T-helper 2 cell treated with Interferon-gamma antibody and Interleukin-4, amounts not matched to agents 100 ng/mL and 5 ng/mL, for 36 hours (primary cell): ENCODE data around the gene DENND1A. TPM values are rescaled to one million over a fixed set of nuclear protein-coding genes. Genes with fewer than 3 reads are reported as not detected.

Experiments
- intact Hi-C: fragments of 100-400 bp; cut with micrococcal nuclease; formaldehyde crosslinking; loops from one replicate; pipeline ENCODE4 v1.15.1; 2023
- total RNA-seq: library from RNA; stranded (reverse); gene quantifications from 2 replicates; pipeline ENCODE4 v1.2.3, GENCODE V29; 2022

Gene DENND1A
- total RNA-seq, 1 donor from 2014 or later: 13.1 TPM

DNA sequence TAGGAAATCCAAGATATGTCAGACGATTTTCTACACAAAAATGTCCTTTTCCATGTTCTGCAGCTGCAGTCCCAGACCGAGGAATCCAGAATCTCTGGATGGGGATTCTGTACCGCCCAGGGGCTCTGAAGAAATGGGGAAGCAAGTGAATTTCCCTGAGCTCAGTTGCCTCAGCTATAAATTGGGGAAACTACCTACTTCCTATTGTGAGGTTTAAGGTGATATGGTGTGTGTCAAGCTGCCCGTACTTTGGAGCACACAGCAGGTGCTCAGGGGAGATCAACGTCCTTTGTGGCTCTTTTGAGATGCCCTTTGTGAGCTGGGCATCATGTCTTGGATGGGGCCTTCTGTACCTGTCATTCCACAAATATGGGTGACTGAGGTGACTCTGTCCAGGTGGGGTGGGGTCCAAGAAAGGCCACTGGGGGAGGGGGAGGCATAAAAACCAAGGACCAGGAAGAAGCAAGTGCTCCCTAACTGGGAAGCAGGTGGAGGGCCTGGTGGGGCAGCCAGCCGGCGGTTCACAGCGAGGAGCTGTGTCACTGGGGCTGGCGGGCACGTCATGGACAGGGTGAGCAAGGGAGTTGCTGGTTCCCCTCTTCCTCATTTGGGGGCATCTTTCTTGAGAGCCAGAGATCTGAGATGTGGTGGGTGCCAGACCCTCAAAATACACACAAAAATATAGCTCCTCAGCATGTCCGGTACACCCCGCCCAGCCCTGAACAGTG lies 457.9 kb downstream of the DENND1A start:
- intact Hi-C loops: no loop called here

DNA sequence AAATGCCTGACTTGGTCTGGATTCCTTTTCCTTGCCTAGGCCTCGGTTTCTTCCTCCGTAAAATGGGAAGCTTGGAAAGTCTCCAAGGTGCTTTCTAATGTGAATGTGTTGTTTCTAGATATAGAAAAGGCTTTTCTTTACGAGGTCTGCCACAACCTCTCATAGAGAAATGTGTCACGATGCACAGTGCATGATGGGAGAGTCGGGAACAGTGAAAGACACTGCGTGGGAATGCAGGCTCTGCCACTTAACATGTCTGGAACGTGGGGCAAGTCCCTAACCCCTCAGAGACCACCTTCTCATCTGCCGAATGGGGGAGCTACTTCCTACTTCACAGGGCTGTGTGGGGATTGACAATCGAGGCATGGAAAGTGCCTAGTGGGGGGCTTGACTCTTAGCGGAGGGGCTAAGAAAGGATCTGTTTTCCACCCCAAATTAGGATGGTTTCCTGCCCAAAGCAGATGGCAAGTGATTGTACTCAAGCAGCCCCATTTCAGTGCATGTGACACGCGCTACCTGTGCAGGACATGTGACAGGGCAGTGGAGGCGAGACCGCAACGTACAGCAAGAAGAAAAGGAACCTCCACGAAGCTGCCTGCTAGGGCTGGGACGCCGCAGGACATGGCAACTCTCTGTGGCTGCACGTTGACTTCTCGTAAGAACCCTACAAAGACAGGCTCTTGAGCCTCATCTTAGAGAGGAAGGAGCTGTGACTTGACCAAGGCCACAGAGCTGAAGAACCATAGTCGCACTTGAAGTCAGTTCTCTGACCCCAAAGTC lies 458.7 kb downstream of the DENND1A start:
- intact Hi-C loops: no loop called here

DNA sequence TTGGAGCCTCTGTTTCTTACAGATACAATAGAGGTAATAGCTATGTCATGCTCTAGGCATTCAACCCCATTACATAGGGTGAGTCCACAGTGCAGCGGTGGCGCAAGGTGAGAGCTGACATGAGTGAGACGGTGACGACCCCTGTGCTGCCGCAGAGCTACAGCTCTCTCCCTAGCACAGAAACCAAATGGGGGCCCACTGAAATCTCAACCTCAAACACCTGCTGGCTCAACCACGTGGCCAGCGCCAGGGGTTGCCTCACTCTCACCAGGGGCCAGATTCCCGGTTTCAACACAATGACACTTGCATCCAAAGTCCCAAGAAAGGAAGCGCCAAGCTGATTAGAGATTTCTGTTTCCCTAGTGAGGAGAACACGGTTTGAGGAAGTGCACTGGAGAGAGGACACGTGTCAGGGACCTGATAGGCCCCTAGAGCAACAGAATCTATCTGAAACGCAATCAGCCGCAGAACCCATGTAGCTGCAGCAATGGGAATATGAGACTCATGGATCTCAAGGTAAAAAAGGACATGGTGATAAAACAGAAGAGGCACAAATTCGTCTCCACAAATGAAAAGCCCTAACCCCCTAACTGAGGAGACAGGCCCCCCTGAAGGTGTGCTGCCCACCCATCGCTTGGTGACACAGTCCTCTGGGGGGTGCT lies 459.7 kb downstream of the DENND1A start:
- intact Hi-C loops: no loop called here

DNA sequence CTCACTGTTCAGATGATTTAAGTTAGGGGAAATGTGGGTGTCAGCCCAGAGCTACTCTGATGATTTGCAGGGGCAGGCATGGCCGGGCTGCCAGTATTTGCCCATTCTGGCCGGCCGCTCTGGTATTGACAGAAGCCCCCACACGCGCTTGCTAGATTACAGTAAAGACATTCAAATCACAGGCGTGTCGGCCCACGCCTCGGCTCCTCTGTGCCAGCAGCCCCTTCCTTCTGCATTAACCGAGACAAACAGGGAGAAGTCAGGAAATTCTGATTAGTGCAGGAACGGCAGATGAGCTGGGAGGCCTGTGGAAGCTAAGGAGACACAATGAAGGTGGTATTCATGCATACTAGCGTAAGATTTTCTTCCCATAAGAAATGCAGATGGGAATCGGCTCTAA lies 460.6 kb downstream of the DENND1A start:
- intact Hi-C loops: no loop called here

DNA sequence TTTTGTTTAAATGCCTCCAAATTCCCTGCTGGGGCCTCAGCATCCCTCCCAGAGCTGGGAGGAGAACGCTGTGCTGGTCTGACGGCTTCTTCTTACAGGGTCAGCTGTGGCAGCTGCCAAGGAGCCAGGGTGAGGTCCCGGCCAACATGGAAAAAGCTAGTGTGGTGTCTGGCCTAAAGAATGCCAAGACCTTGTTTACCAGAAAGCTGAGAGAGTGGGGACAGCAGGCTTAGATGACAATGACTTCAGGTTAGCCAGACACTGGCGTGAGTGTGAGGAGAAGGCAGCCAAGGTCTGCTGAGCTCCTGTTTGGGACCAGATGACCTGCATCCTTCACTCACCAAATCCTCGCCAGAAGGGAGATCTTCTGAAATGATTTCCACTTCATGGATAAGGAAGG lies 461.4 kb downstream of the DENND1A start:
- intact Hi-C loops: no loop called here

DNA sequence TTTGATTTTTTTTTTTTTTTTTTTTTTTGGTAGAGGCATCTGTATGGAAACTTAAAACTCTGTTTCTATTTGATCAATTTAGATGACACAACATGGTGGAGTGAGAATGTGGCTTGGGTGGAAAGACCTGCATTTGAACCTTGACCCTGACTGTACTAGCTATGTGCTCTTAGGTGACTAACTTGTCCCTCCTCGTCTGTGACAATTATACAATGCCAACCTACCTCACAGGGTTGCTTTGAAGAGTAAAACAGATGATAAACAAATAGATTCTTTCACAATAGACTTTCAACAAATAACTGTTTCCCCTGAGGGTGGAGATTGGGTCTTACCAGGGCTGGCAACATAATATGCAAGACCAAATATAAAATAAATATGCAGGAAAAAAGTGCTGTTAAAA lies 464.6 kb downstream of the DENND1A start:
- intact Hi-C loops: no loop called here

DNA sequence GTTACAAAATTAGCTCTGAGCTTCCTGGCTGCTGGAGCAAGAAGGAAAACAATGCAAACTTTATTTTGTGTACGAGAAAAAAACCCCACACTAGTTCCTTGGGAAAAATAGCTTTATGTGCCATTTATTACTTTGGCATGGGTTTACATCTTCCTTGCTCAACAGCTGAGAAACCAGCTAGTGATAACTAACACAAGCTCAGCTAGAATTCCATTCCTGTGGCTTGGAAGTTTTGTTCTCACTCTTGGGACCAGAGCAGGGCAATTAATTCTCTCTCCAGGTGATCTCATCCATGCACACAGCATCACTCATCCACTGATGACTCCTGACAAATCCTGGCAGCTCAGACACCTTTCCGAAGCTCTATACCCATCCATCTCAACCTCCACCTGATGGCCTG lies 469.8 kb downstream of the DENND1A start:
- intact Hi-C loops: no loop called here

DNA sequence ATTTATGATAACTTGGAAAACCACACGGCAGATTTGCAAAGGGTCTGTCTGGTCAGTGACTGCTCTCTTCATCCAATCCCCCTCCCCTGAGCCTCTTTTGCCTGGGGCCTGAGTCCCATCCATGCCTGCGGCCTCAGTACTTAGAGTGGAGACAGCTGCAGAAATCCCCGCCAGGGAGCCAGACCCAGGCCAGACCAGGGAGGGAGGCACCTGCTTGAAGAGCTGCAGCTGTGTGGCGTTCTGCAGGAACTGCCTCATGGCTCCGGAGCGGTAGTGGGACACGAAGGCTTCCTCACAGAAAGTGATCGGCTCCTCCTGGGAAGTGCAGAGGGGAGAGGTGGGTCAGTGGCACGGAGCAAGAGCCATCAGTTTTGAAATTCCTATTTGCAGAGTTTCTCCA lies 472.3 kb downstream of the DENND1A start:
- intact Hi-C loops: no loop called here

DNA sequence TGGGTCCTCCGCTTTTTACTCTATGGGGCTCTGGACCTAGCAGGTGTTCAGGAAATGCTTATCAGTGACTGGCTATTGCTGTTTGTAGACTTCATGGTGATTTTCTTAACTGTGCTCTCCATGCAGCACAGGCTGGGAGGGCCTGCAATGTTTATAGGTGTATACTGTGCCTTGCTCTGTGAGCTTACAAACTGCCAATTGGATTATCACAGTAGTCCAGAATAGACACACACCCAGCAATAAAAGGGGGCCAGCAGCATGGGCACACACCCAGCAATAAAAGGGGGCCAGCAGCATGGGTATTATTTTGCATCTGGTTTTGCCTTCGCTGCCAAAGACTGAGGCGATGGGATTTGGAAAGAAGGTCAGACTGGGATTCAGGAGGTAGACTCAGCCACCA lies 473.9 kb downstream of the DENND1A start:
- intact Hi-C loops: no loop called here

DNA sequence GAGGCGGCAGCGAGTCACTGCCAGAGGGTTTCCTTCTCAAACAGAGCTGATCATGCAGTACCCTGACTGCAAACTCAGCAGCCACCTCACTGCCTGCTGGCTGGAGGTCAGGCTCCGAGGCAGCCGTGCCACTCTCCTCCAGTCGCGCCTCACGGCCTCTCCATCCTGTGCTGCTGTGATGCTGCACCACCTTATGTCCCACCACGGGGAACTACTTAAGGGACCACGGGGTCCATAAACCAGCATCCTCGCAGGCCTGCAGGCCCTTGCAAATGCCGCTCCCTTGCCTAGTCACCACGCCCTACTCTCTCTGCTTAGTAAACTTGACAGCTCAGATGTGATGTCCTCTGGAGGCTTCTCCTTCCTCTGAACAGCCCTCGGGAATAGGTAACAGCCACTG lies 474.7 kb downstream of the DENND1A start:
- intact Hi-C loops: no loop called here

DNA sequence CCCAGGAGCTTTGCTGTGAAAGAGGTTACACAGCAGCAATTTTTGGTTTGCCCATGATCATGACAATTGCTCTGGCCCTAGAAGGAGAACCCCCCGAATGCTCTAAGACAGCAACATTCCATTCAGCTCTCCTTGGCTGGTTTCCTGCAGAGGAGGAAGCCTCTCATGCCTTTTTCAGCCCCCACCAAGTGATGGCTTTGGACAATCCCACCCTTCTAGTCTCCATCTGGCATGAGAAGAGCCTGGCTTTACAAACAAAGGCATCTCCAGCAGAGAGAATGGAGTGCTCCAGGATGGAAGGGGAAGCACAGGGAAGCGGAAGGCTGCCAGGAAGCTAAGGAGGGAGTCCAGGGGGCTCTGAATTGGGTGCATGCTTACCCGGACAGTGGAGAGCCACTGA lies 475.6 kb downstream of the DENND1A start:
- intact Hi-C loops: no loop called here

DNA sequence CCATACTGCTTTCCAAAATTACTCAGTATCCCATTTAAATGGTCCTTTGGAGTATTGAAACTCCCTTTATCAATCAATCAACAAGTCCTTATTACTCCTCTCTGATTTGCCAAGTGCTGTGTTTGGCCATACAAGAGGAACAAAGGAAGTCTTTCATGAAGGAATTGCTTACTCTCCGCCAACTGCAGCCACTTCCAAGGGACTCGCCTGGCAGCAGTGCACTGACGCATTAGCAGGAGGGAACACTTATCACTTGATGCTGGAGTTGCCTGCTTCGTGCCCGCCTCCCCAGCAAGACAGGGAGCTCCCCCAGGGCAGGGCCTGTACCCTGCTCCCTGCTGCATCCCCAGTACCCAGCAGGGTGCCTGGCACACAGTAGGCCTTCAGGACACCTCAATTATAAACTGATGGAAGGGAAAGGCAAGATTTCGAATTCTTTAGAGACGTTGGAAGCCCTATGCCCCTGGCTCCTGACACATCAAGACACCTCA lies 476.1 kb downstream of the DENND1A start:
- intact Hi-C loops: no loop called here

DNA sequence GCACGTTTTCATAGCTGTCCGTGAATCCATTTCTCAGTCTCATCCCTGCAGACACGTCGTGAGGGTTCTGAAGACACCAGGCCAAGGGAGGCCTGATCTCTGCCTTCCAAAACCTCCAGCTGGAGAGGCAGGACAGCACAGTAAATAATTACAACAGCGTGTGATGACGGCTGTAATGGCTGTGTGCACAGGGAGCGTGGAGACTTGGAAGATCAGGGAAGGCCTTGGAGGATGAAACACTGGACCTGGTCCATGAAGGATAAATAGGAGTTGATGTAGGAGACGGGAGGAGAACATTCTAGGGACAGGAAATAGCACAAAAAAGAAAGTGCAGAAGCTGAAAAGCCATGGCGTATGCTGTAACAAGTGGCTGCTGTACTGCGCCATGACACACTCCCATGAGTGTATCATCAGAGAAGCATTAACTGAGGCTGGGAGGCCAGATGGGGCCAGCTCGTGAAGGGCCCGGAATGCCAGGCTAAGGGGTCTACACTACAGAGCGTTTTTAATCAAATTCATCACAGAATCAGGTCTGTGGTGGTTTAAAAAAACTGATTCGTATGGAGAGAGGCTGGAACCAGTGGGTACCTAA lies 476.8 kb downstream of the DENND1A start:
- intact Hi-C loops: no loop called here

DNA sequence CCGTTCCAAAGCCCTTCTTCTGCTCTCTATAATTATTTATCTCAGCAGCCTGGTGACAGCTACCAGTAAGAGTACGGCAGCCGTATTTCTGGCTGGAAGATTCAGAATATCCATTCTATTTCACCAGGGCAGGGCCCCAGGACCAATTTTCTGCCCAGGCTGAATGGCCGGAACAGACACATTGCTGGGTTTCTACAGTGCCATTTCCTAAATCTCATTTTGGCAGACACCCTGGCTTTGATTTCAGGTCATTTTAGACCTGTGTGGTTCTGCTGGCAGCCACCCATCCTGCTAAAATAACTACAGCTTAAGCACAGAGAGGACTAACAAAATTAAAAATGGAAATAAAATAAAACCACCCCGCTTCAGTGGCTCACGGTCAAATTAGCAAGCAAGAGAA lies 478.9 kb downstream of the DENND1A start:
- intact Hi-C loops: no loop called here

DNA sequence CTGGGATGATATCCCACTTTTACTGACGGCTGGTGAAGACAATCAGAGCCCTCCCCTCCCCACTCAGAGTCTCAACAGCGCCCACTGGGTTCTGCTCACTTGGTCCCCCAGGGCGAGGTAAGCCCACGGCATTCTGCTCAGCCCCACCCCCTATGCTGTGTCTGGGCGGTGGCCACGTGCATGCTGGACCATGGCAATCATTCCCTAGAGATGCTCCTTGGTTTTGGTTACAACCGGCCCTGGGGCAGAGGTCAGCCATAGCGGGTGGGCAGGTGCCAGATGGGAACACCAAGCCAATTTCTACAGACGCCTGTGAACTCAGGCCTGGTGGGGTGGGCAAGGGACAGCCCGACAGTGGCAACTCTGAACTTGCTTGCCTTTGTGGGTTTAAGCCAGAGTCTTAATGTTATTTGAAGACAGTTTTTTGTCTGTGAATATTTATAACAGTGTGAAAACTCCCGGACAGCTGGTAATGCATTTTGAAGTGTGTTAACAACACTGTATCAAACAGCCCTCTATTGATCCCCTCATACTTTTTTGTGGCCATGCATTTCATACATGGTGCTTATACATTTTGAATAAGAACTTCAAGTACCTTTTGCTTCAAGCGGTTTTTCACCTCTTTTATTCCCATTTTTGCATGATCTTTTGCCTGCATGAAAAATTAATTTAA lies 479.7 kb downstream of the DENND1A start:
- intact Hi-C loops: no loop called here

DNA sequence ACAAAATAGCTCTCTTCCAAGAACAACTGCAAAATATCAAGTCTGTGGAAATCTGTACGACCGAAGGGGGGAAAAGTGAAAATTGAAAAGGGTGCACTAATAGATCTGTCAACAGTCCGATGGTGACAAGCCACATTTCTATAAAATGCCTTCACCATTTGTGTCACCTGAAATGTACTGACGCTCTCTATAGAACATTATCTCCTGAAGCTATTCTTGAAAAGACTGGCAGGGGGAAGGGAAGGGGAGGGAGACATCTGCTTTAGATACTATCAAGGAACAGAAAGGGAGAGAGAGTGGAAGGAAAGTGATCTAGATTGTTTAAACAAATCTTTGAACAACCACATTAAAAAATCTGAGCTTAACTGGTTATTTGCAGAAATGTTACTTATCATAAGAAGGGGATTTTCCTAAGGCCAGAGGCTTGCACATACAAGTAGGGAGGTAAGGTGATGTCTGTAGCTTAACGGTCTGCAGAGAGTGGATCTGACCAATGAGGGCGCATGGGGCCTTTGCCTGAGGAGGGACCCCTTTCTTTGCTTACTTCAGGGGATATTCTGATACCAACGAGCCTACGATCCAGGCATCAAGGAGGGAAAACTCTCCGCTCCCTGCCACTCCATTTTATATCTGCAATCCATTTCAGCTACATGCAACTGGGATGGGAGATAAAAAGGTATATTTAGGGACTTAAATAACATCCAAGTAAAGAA lies 481.8 kb downstream of the DENND1A start:
- intact Hi-C loops: no loop called here

DNA sequence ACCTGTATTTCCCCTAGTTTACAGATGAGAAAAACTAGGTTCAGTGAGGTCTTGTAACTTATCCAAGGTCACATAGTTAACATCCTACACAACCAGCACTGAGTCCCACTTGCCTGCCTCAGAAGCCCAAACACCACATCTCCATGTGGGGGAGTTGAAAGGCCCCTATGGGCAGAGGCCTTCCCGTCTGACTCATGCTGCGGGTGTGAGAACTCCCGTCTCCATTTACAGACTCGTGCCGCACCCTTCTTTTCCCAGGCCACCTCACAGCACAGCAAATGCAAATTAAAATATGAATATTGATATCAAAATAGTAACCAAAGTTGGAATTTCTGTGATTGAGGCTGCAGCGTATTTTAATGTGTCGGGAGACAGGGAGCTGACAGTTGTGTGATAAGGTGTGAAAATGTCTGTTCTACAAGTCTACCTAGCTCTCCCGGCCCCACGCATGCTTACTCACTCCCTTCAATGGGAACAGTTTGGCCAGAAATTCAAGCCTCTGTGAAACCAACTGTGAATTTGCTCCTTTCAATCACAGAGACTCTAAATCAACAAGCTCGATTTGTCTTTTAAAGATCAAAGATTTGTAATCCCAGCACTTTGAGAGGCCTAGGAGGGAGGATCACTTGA lies 483.8 kb downstream of the DENND1A start:
- intact Hi-C loops: no loop called here

DNA sequence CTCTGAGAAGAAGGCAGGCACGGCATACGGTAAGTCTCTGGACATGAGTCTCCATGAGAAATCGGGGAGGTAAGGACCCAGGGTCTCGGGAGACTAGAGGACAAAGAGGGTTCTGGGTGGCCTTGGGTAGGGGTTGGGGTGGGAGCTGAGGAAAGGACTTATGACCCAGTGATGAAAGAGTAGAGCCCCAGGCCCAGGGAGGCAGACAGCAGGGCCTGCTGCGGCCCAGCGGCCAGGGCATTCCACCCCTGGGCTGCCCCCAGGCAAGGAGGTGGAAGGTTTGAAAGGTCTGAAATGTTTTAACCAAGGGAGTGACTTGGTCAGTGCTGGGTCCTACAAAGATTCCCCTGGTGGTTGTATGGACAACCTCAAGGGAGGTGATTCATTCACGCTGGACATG lies 484.8 kb downstream of the DENND1A start:
- intact Hi-C loops: no loop called here

DNA sequence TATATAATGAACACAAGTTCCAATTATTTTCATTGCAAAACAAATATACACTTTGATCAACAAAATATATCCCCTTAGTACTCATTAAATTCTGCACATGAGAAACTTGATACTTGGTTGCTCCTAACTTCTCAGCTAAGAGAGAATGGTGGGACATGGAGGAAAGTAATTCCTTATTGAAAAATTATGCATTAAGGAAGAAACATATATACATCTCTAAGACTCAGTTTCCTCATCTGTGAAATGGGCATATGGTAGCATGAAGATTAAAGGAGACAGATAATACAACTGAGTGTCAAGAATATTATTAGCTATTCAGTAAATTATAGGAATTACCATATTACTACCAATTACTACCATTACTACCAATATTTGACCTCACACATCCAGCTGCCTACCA lies 488.2 kb downstream of the DENND1A start:
- intact Hi-C loops: no loop called here

DNA sequence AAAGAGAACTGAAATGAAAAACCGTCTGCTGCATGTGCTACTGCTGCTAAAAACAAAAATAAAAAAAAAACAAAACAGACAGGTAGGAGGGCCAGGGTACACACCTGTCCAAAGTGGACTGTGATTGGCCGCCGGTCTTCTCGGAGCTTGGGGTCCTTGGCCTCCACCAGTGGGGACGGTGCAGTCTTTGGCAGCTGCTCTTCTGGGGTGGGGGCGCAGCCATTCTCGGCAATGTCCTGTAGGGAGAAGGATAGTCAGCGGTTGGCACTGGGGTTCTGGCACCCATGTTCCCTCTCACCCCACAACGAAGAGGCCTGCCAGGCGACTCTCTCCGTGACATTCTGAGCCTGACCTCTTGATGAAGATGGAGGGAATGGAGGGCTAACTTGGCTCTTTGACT lies 489.7 kb downstream of the DENND1A start:
- intact Hi-C loops: no loop called here
